GM18502 (cell line): ENCODE results near the gene SIKE1.
A peak's percentile ranks its signal among the peaks of the same experiment; 100 is the strongest.
"Not testable (repeated sequence)": the region's sequence is repeated elsewhere in the genome, so short reads cannot be mapped to it uniquely, and the experiment has no call there.

Experiments
- ATAC-seq: cut with Tn5 transposase; IDR thresholded peaks from one replicate; pipeline ENCODE4 v1.9.1; 2021; ENCODE audit warnings: mild to moderate bottlenecking; ENCODE audit not compliant: unreplicated experiment, poor library complexity

SIKE1 gene

GRCh38 chr1:114780344-114781226 lies at the start of gene SIKE1:
Gene SIKE1, minus strand, starts transcription at chr1:114780685. Its CDS starts 78 bp downstream, at chr1:114780607.
- ATAC-seq, result peak; percentile 99

DNA sequence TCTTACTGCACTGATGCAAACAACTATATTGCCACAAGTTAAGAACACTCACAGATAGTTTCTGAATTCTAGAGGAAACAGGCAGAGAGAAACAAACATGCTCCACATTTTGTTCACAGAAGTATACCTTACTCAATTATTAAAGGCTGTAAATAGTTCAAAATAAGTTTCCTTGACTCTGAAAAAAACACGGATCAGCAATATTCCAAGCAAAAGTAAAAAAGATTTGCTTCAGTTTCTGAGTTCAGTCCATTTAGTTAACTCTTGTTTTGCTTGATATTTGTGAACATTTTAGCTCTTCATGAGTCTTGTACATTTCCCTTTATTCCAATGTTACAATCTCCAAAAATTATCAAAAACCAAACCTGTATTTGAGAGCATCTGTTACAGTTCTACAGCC lies 49.6 kb upstream of the SIKE1 start:
- not testable (repeated sequence) for ATAC-seq

DNA sequence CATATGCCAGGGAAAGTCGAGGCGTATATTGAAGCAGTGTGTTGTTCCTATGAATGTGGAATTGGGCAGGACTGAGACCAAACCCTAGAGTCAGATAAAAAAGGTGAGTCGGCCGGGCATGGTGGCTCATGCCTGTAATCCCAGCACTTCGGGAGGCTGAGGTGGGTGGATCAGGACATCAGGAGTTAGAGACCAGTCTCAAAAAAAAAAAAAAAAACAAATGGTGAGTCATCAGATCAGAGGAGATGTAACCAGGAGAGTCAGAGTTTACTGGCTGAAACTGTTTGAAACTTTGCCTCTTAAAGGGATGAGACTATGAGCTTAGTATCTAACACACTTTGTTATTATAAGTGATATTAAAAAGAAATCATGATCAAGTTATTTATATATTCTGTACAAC lies 47.8 kb upstream of the SIKE1 start:
- ATAC-seq, result no peak

GRCh38 chr1:114821978-114822377 lies 41.5 kb upstream of the SIKE1 start:
- ATAC-seq, result no peak

DNA sequence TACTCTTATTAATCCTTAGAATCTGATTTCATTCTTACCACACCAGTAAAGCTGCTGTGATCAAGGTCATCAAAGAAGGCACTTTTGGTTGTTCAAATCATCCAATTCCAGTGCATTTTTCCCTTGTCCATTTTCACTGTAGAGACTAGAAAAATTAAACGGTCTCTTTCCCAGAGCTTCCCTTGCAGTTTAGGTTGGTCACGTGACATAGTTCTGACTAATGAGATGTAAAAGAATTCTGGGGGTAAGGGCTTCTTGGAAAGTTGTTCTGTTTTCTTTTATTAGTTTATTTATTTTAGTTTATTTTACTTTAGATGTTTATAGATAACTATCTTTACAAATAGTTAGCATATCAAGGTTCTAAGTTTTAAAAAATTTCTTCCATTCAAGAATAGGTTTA lies 39.9 kb upstream of the SIKE1 start:
- ATAC-seq, result no peak

GRCh38 chr1:114819869-114820268 lies 39.4 kb upstream of the SIKE1 start:
- ATAC-seq, result no peak

GRCh38 chr1:114804449-114804848 lies 24.0 kb upstream of the SIKE1 start:
- ATAC-seq, result not testable (repeated sequence)

DNA sequence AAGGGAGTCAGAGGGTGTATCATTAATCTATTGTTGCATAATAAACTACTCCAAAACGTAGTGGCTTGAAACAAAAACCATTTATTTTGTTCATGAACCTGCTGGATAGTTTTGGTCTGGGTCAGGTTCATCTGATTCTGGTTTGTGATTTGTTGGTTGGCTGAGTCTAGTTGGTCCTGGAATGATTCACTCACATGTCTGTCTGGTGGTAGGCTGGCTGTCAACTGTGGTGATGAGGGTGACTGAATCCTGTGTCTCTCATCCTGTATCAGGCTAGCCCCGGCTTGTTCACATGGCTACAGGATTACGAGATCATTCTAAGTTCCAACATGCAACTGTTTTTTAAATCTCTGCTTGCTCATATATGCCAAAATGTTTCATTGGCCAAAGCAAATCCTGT lies 22.5 kb upstream of the SIKE1 start:
- peak; percentile 69 for ATAC-seq

- ATAC-seq, result no peak
Observed at GRCh38 chr1:114794038-114794437, 13.6 kb upstream of the SIKE1 start.

DNA sequence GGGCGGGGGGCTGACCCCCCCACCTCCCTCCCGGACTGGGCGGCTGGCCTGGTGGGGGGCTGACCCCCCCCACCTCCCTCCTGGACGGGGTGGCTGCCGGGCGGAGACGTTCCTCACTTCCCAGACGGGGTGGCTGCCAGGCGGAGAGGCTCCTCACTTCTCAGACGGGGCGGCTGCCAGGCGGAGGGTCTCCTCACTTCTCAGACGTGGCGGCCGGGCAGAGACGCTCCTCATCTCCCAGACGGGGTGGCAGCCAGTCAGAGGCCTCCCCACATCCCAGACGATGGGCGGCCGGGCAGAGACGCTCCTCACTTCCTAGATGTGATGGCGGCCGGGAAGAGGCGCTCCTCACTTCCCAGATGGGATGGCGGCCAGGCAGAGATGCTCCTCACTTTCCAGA lies 10.1 kb upstream of the SIKE1 start:
- not testable (repeated sequence) for ATAC-seq

DNA sequence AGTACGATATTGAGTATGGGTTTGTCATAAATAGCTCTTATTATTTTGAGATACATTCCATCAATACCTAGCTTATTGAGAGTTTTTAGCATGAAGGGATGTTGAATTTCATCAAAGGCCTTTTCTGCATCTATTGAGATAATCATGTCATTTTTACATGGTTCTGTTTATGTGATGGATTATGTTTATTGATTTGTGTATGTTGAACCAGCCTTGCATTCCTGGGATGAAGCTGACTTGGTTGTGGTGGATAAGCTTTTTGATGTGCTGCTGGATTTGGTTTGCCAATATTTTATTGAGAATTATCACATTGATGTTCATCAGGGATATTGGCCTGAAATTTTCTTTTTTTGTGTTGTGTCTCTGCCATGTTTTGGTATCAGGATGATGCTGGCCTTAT lies 6.0 kb upstream of the SIKE1 start:
- not testable (repeated sequence) for ATAC-seq

GRCh38 chr1:114782476-114782875 lies 2.0 kb upstream of the SIKE1 start:
- ATAC-seq, result no peak

- no peak for ATAC-seq
Observed at GRCh38 chr1:114779722-114780121, 763 bp downstream of the SIKE1 start.

- not testable (repeated sequence) for ATAC-seq
Observed at GRCh38 chr1:114776726-114777125, 3.8 kb downstream of the SIKE1 start.

DNA sequence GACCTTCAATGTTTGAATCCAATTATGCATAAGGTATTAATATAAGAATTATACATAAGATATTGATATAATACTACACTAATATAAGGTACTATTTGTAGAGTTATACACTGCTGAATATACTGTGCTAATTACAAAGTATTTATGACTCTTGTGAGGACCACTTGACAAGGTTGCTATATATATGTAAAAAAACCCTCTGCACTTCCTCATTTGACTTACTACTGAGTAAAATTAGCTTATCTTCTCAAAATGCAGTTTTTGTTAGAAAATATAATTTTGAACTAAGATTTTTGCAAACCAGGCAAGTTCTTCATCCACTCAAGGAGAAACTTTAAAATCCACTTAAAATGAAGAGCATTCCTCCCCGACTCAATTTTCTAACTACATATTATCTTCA lies 8.5 kb downstream of the SIKE1 start:
- ATAC-seq, result no peak

DNA sequence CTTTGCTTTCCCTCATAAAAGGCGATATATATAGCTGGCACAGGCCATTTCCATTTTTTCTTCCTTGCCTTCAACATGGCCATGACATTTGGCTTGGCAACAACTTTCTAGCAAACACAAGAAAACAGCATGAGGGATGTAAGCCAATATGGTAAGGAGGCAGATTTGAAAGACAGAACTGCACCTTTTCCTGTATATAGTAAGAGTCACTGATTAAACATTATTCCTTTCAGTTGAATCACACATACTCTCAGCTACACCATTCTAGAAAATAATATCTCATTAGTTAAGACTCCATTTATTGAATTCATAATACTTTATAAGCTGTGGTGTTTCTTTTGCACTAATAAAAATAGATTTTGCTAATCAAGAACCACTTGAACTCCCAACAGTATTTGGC lies 9.5 kb downstream of the SIKE1 start:
- no peak for ATAC-seq

- no peak for ATAC-seq
Observed at GRCh38 chr1:114764689-114765088, 15.8 kb downstream of the SIKE1 start.

- ATAC-seq, result no peak
Observed at GRCh38 chr1:114758256-114758832, 22.1 kb downstream of the SIKE1 start.

DNA sequence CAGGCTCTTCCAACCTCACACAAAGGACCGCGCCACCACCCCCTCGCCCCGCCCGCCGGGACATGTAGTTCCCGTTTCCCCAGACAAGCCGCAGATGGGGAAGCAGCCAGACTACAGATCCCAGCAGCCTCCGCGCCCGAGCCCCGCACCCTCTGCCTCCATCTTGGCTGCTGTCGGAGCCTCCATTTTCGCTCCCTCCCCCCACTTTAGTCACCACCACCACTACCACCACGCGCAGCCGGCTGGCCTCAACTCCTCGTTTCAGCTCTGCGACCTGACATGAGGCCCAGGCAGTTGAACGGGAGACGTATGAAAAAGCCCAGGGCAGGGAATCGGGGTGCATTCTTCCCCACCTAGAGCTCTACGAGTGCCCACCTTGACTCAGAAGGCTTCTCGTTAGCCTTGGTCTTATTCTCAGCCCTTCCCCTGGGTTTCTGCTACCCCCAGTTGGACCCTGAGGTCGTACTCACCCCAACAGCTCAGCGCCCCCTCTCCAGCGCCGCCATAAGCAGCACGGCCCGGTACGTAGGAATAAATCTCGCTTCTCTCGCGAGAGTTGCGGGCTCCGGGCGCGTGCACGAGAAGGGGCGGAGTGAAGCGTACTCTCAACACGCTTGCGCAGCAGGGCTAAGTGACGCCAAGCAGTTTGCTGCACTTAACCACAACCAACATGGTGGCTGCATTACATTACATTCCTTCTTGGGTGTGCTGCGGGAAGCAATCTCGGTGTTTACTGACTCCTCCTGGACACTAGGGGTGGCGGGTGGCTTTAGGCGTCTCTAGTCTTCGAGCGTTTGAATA lies 22.8 kb downstream of the SIKE1 start, which contains the start of gene CSDE1:
TSS of gene CSDE1 (minus strand) at position 530 of the 801 bp plus-strand sequence. CDS start 18,094 bp downstream, outside the sequence.
- ATAC-seq, result peak; percentile 84

GRCh38 chr1:114756949-114757454 lies 23.5 kb downstream of the SIKE1 start:
- ATAC-seq, result no peak
